22Rv1 (cell line): Measurements from ENCODE around the gene PSAT1.

Experiments used
- CTCF ChIP-seq: fragments of 450-650 bp; IDR thresholded peaks from 2 replicates; pipeline ENCODE4 v1.5.1; 2017; ENCODE audit warnings: mild to moderate bottlenecking
- ZFX ChIP-seq: fragments of 450-650 bp; IDR thresholded peaks from 2 replicates; pipeline ENCODE4 v1.6.1; 2017; ENCODE audit warnings: antibody characterized with exemption, borderline replicate concordance

DNA sequence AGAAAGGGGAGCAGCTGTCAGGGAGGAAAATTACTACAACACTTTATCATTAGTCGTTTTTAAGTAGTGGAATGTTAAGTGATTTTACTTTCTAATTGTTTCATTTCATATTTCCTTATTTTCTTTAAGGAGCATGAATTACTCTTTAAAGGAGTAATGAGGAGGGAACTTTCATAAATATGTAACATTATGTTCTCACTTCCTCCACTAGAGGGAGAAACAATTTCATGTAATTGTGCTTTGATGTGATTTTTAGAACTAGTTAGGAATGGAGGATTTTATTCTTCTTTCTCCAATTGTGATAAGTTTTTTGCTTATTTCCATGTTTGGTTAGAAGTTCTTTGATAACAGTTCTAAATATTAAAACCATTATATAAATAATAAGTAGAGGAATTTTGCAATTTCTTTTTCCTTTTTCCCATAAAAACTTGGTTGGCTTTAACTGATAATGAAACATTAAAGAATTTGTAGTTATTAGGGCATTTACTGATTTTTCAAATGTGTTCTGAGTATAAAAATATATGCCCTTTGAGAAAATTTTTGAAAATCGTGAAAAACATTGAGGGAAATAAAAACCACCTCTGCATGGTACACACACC is 35.4 kb upstream of the PSAT1 start:
- TF ChIP-seq CTCF (peak; percentile 77), ZFX (no peak)
